ENCODE results near the gene CLDN7. TPM values are rescaled to one million over a fixed set of nuclear protein-coding genes. Genes with fewer than 3 reads are reported as not detected.

CLDN7 gene, protein sequence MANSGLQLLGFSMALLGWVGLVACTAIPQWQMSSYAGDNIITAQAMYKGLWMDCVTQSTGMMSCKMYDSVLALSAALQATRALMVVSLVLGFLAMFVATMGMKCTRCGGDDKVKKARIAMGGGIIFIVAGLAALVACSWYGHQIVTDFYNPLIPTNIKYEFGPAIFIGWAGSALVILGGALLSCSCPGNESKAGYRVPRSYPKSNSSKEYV
- total RNA-seq: 0.76 and 1.5 TPM in 2 replicates

DNA sequence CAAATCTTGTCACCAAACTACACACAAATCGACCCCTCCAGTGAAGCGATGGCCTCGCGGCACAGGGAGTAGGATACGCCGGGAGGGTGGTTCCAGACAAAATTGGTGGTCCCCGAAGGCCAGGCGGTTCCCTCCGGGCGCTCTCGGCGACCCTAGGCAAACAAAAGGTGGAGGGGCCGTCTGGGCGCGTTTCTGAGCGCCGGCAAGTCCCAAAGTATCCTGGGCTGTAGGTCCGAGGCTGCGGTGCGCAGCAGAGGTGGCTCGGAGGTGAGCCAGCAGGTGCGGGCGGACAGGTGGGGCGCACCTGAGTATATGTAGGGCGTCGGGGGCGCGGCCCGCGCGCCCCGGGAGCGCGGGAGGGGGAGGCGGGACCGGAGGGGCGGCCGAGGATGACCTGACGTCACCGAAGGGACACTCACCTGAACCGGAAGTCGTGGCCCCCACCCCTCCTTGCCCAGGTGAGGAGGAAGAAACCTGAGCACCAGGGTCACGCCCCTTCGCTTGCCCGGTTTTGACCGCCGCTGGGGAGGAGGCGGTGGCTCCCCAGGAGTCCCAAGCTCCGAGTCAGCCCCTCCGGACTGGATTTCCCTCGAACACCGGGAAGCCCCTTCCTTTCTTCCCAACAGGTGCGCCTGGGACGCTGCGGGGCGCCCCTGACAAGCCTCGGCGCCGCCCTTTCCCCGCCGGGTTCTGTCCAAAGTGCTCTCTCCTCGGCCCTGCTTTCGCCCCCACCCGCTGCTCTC, at the start of gene CLDN7:
Gene CLDN7 (minus strand): TSS at position 287 of the 743 bp plus-strand sequence. CDS start 435 bp downstream, outside the sequence.

DNA sequence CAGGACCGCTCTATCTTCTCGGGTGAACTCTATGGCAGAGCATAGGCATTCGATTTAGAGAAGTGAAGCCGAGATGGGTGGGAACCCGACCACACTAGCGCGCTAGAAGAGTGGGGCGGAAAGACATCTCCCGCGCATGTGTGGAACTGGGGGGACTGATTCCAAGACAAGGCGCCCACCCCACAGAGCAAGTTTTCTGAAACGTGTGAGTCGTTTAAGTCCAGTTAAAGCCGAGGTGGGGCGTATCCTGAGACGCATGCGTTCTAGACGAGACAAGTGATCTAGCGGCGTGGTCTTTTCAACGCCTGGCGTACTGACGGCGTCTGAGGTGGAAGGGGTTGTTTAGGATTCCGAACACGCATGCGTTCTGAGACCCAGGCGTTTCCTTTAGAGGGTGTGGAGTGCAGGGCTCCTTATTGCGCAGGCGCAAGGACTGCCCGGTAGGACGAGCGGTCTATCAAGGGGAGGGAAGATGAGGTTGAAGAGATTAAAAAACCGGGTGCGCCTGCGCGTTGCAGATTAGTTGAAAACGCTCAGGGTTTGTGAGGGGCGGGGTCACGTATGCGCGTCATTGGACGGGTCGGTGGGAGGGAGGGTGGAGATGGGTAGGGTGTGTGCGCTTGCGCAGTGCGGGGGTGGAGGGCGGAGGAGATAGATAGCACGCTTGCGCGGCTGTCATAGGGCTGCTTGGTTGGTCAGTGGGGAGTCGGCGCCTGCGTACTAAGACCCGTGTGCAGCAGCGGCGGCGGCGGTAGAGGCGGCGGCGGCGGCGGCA, 44.8 kb upstream of the CLDN7 start, which contains the start of gene EIF5A:
Gene EIF5A (plus strand): TSS at position 718 of the 775 bp plus-strand sequence. CDS start 2,008 bp downstream, outside the sequence.

DNA sequence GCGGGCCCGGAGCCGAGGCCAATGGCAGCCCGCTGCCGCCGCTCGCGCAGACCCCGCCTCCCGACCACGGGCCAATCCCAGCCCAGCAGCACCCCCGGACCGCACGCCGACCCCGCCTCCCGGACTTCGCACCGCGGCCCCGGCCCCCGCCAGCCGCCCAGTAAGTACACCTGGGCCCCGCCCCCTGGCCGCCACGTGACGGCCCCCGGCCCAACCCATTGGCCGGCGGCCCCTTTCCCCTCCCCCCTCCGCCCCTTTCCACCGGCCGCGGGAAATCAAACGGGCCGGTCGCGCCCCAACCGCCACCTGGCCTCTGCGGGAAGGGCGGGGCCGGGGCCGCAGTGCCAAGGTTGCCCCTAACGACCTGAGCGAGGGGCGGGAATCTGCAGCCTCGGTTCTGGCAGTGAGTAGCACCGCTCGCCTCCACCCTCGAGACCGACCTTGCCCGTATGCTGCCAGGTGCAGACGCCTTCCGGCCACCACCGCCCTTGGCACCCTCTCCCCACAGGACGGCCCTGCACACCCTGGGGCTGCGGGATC, 32.4 kb upstream of the CLDN7 start, which contains the start of gene YBX2:
Gene YBX2 (minus strand): TSS at position 26 of the 540 bp plus-strand sequence. CDS start 139 bp downstream, outside the sequence.

DNA sequence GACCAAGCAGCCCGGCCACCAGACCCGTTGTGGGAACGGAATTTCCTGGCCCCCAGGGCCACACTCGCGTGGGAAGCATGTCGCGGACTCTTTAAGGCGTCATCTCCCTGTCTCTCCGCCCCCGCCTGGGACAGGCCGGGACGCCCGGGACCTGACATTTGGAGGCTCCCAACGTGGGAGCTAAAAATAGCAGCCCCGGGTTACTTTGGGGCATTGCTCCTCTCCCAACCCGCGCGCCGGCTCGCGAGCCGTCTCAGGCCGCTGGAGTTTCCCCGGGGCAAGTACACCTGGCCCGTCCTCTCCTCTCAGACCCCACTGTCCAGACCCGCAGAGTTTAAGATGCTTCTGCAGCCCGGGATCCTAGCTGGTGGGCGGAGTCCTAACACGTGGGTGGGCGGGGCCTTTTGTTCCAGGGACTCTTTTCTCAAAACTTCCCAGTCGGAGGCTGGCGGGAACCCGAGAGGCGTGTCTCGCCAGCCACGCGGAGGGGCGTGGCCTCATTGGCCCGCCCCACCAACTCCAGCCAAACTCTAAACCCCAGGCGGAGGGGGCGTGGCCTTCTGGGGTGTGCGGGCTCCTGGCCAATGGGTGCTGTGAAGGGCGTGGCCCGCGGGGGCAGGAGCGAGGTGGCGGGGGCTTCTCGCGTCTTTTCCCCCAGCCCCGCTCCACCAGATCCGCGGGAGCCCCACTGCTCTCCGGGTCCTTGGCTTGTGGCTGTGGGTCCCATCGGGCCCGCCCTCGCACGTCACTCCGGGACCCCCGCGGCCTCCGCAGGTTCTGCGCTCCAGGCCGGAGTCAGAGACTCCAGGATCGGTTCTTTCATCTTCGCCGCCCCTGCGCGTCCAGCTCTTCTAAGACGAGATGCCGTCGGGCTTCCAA, 19.0 kb upstream of the CLDN7 start, which contains the start of gene SLC2A4:
Gene SLC2A4 (plus strand): TSS at position 645 of the 879 bp plus-strand sequence. CDS start 217 bp downstream, at position 862.

DNA sequence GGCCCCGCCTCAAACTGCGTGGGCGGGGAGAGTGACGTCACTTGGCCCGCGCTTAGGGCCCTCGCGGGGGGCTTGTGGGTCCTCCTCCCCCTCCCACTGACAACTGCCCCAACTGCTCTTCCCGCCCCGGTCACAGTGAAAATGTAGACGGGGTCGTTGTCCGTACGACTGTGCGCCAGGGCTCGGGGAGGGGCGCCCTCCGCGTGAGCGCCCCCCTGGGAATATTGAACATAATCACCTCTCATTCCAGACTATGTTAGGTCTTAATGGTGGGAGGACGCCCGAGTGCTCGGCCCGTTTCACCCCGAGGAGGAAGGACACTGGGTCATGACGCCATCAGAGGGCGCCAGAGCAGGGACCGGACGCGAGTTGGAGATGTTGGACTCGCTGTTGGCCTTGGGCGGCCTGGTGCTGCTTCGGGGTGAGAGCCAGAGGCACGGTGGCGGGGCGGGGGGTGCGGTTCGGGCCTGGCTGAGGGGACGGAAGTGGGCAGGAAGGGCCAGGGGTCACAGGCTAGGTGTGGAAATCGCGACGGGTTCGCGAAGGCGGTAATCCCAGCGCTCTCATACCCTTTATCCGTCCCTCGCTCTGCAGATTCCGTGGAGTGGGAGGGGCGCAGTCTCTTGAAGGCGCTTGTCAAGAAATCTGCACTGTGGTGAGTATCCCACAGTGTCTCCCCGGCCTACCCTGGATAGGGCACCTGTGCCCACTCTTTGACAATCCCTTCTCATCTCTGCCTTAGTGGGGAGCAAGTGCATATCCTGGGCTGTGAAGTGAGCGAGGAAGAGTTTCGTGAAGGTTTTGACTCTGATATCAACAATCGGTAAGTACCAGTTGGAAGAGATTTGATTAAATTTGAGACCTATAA, 9.9 kb downstream of the CLDN7 start, which contains the start of gene ELP5:
Gene ELP5 (plus strand): TSS at position 40 of the 868 bp plus-strand sequence. CDS start 336 bp downstream, at position 376.

DNA sequence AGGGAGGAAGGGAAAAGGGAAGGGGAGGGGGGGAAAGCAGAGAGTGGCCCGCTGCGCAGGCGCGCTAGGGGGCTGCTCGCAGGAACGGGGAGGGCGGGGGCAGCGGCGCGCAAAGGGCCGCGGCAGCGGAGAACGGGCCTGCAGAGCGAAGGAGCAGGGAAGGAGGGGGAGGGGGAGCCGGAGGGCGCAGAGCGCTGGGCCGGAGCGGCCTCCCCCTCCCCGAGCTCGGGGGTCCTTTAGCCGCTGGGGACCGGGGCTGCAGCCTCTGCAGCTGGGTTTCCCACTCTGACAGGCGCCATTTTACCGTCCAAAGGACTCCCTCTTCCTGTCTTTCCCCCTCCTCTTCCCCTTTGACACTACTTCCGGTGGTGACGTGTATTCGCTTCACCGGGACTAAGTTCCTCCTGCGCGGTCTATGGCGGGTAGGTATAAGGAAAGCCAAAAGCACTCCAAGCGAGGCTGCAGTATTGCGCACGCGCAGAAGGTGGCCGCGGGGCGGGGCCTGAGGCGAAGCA, 10.6 kb downstream of the CLDN7 start, which contains the start of gene CTDNEP1:
Gene CTDNEP1 (minus strand): TSS at position 74 of the 515 bp plus-strand sequence. CDS start 438 bp downstream, outside the sequence.

DNA sequence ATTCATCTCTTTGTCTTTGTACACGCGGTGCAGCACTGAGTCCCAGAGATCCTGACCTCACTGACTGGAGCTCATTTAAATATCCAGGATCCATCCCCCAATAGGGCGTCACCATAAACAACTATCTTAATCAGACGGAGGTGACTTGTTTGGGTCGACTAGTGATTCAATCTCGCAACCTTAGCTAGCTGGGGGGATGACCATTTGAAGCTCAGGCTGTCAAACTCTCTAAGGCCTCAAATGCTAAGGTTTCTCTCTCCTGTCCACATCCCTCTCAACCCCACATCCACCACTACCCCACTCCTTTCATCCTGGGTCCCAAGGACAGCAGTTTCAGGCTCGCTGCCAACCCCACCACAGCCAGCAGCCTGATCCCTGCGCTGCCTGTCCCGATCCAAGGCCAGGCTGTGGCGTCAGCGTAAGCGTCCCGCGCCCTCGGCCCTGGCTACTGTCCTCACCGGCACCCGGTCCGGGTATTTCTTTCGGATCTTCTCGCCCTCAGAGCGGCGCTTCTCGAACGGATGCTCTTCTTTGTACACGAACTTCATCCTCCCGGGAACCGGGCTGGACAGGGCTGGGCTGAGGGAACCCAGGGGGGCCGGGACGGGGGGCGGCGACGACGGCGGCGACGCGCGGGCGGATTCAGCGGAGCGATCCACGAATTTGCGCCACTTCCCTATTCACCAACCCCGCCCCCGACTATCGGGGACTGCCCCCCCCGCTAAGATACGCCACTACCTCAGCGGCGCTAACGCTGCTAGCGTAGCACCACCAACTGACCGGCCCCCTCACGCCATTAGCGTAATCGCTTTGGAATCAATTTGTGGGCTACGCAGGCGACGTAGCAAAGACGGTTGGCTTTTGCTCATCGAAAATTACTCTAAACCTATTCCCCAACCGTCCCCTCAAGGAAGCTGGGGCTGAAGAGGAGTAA, 20.2 kb downstream of the CLDN7 start, which contains the start of gene GABARAP:
Gene GABARAP (minus strand): TSS at position 667 of the 934 bp plus-strand sequence. CDS start 119 bp downstream, at position 548.

DNA sequence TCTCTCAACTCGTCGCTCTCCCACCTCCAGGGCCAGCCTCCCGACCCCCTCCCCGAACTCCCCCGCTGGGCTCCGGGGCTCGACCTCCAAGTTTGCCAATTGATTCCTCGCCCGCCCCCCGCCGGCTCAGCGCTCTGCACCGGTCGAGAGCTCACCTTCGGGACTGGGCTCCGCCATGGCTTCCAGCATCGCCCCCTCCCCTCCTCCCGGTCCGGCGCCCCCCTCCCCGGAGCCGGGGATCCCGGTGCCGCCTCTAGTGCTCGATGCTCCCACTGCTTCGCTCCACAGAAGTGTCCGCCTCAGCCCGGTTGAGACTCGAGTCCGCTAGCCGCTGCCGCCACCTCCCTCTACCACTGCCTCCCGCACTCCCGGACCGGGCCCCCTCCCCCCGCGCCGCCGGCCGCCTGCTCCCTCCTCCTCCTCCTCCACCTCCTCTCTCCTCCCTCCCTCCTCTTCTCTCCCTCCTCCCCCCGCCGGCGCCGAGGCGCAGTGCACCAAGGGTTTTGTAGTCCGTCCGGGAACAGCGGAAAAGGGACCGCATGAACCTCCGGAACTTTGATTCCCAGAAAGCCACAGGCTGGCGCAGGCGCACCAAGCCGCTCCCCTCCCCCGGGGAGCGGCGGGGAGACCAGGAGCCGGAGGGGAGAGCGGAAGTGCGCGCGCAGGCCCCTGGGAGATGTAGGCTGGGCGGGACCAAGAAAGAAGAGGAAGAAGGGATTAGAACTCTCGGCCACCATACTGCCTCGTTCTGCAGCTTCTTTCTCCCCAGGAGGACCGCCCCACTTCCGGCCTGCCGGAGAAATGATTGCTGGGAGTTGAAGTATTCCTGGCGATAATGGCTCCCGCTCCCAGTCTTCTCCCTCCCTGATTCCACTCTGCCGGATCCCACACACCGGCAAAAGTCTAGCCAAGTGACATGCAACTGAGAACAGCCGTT, 22.9 kb downstream of the CLDN7 start, which contains the start of gene PHF23:
Gene PHF23 (minus strand): TSS at position 367 of the 937 bp plus-strand sequence. CDS start 178 bp downstream, at position 189.

DNA sequence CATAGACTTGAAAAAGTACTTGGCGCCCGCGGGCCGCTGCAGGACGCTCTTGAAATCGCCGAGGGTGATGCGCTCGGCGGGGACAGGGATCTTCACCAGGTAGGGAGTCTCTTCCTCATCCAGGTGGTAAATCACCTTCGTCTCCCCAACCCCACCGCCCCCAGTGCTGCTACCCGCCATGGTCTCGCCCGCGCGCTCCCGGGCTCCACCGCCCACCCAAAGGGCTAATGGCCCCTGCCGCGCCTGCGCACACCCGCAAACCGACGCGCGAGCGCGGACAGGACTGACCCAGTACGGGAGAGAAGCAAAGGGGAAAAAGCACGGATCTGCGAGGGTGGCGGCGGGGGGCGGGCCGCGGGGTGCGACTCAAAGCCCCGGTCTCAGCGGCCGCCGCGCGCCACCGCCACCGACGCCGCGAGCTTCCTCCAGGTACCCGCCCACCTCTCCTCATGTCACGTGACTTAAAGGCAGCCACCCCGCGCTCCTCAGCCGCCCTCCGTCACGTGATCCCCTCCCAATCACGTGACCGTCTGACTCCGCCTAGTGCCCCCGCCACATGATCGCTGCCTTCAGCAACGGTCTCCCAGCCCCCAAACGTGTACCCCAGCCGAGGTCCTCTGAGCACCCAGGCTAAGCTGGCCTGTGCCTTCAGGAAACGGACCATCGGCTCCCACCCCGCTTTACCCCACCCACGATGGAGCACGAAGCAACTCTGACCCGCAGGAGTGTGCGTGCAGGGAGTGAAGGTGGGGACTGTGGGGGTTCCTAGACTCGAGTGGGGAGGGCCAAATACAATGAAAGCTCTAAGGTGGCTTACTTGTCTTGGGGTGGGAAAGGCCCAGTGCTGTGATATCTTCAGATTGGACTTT, 28.0 kb downstream of the CLDN7 start, which contains the start of gene DVL2:
Gene DVL2 (minus strand): TSS at position 435 of the 869 bp plus-strand sequence. CDS start 255 bp downstream, at position 180.

DNA sequence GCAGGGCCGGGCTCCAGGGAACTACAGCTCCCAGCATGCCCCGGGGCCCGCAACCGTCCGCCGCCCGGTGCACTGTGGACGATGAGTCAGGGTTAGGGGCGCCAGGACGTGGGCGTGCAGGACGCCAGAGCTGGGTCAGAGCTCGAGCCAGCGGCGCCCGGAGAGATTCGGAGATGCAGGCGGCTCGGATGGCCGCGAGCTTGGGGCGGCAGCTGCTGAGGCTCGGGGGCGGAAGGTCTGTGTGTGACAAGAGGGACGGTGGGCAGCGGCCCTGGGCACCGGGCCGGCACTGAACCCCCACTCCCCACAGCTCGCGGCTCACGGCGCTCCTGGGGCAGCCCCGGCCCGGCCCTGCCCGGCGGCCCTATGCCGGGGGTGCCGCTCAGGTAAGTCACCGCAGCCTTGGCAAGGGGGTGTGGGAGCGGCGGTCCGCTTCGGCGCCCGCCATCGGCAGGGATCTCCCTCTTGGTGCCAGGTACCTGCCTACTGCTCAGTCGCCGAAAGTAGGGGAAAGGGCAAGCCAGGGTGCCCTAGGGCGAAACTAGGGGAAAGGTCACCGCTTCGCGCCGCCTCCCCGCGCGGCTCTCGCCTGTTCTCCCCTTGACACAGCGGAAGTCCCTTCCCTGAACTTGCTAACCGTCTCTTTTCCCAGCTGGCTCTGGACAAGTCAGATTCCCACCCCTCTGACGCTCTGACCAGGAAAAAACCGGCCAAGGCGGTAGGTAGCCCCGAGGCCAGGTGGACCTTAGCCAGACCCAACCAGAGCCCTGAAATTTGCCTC, 42.3 kb downstream of the CLDN7 start, which contains the start of the genes ACADVL and DLG4:
Gene ACADVL (plus strand): TSS at position 127 of the 781 bp plus-strand sequence. CDS start 47 bp downstream, at position 174.
Gene DLG4 (minus strand): TSS at position 25 of the 781 bp plus-strand sequence.

Other genes starting within 250 kb of the CLDN7 start
- 56.6 and 66.1 TPM in 2 replicates for gene RNASEK, start 249.9 kb downstream of the CLDN7 start, total RNA-seq
- gene BCL6B, start 239.4 kb downstream of the CLDN7 start, total RNA-seq: 39.0 and 76.2 TPM in 2 replicates
- gene SLC16A13, start 226.5 kb downstream of the CLDN7 start, total RNA-seq: 1.3 TPM in 2 replicates
- 0.95 and 2.1 TPM in 2 replicates for gene SLC16A11, start 218.4 kb downstream of the CLDN7 start, total RNA-seq
- 3.1 TPM in 2 replicates for gene CLEC10A, start 182.2 kb downstream of the CLDN7 start, total RNA-seq
- gene ASGR2, start 147.7 kb downstream of the CLDN7 start, total RNA-seq: not detected in 2 replicates
- 26.4 and 28.8 TPM in 2 replicates for gene ASGR1, start 83.1 kb downstream of the CLDN7 start, total RNA-seq
- gene DLG4, start 42.6 kb downstream of the CLDN7 start, total RNA-seq: 7.0 and 7.2 TPM in 2 replicates
- 194 and 227 TPM in 2 replicates for gene ACADVL, start 42.5 kb downstream of the CLDN7 start, total RNA-seq
- gene DVL2, start 28.0 kb downstream of the CLDN7 start, total RNA-seq: 28.4 and 28.5 TPM in 2 replicates
- 38.6 and 39.7 TPM in 2 replicates for gene PHF23, start 23.0 kb downstream of the CLDN7 start, total RNA-seq
- 131 and 147 TPM in 2 replicates for gene GABARAP, start 20.0 kb downstream of the CLDN7 start, total RNA-seq
- gene CTDNEP1, start 10.7 kb downstream of the CLDN7 start, total RNA-seq: 23.2 and 25.1 TPM in 2 replicates
- gene ELP5, start 10.3 kb downstream of the CLDN7 start, total RNA-seq: 31.9 and 36.9 TPM in 2 replicates
- 0.69 and 1.6 TPM in 2 replicates for gene SLC2A4, start 19.2 kb upstream of the CLDN7 start, total RNA-seq
- gene YBX2, start 32.2 kb upstream of the CLDN7 start, total RNA-seq: under 0.01 and 0.33 TPM in 2 replicates
- gene EIF5A, start 45.1 kb upstream of the CLDN7 start, total RNA-seq: 422 and 483 TPM in 2 replicates
- gene GPS2, start 52.9 kb upstream of the CLDN7 start, total RNA-seq: 25.7 and 28.0 TPM in 2 replicates
- gene NEURL4, start 66.9 kb upstream of the CLDN7 start, total RNA-seq: 9.8 and 13.7 TPM in 2 replicates
- gene ACAP1, start 74.1 kb upstream of the CLDN7 start, total RNA-seq: 0.43 TPM in 1 of 2 replicates, not detected in the other
- 2.1 and 2.8 TPM in 2 replicates for gene KCTD11, start 89.7 kb upstream of the CLDN7 start, total RNA-seq
- gene TMEM95, start 92.7 kb upstream of the CLDN7 start, total RNA-seq: not detected in 2 replicates
- 1.3 and 2.3 TPM in 2 replicates for gene TNK1, start 118.6 kb upstream of the CLDN7 start, total RNA-seq
- 15.1 and 15.6 TPM in 2 replicates for gene PLSCR3, start 132.0 kb upstream of the CLDN7 start, total RNA-seq
- gene TMEM256, start 141.6 kb upstream of the CLDN7 start, total RNA-seq: 144 and 158 TPM in 2 replicates
- 1.2 and 1.3 TPM in 2 replicates for gene NLGN2, start 145.4 kb upstream of the CLDN7 start, total RNA-seq
- gene SPEM1, start 157.8 kb upstream of the CLDN7 start, total RNA-seq: not detected in 2 replicates
- not detected in 2 replicates for gene SPEM2, start 163.1 kb upstream of the CLDN7 start, total RNA-seq
- not detected in 2 replicates for gene SPEM3, start 166.4 kb upstream of the CLDN7 start, total RNA-seq
- gene TMEM102, start 173.0 kb upstream of the CLDN7 start, total RNA-seq: 7.6 and 9.8 TPM in 2 replicates
- 0.17 and 0.22 TPM in 2 replicates for gene FGF11, start 177.0 kb upstream of the CLDN7 start, total RNA-seq
- 9.9 and 12.0 TPM in 2 replicates for gene CHRNB1, start 182.6 kb upstream of the CLDN7 start, total RNA-seq
- gene ZBTB4, start 217.2 kb upstream of the CLDN7 start, total RNA-seq: 8.9 and 9.1 TPM in 2 replicates
- gene SLC35G6, start 219.0 kb upstream of the CLDN7 start, total RNA-seq: not detected in 2 replicates
- 68.2 and 79.4 TPM in 2 replicates for gene POLR2A, start 221.9 kb upstream of the CLDN7 start, total RNA-seq